ENCODE results near the gene BAG3. TPM values are rescaled to one million over a fixed set of nuclear protein-coding genes. Genes with fewer than 3 reads are reported as not detected.
A peak's percentile ranks its signal among the peaks of the same experiment; 100 is the strongest.

The BAG3 gene
- polyA plus RNA-seq, 1 experiment = 19.8 TPM

DNA sequence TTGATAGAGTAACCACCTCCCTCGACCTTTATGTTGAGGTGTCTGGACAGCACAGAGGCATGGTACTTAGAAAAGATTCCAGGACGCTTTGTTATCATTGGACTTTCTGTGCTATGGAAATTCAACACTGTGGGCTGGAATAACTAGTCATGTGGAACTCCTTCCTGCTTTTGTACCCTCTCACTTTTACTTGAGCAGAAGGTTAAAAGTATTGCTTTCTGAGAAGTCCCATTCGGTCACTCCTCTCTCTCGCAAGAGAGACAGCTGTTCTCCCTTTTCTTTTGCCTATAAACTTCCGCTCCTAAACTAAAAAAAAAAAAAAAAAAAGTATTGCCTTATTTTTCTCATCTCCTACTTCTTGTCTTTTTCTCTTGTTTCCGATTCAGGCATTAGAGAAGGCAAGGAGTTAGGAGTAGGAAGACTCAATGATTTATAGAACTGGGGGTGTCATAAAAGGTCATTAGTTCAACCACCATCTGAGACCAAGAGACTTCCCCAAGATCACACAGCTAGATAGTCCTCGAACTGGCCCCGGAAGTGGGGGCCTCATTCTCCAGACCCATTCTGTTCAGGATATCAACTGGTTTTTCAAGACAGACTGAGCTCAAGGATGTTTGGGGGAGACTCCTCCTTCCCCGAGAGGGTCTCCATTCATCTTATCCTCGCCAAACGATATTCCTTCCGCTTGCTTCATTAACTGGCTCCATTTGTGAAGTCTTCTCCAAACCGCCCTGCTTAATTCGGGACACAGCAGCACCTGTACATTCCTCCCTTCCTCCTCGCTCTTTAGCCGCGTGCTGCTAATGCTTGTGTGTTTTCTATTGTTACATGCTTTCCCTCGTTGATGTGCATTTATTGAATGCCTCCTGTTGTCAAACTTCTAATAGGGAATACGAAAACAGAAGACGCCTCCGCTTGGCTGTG lies 73.7 kb downstream of the BAG3 start:
- Histone ChIP-seq H3K27me3 (ENCODE audit: control insufficient read depth, insufficient read depth, low read length) (no peaks in the 10 kb centered on the region), H3K36me3 (ENCODE audit: control insufficient read depth, insufficient read depth, low read length) (no peaks in the 10 kb centered on the region), H3K4me3 (ENCODE audit: low read depth, low read length) (peak overlapping the region; percentile 58)
- DNase-seq (ENCODE audit: low read depth) = no peak
- TF ChIP-seq, protein P1, sequence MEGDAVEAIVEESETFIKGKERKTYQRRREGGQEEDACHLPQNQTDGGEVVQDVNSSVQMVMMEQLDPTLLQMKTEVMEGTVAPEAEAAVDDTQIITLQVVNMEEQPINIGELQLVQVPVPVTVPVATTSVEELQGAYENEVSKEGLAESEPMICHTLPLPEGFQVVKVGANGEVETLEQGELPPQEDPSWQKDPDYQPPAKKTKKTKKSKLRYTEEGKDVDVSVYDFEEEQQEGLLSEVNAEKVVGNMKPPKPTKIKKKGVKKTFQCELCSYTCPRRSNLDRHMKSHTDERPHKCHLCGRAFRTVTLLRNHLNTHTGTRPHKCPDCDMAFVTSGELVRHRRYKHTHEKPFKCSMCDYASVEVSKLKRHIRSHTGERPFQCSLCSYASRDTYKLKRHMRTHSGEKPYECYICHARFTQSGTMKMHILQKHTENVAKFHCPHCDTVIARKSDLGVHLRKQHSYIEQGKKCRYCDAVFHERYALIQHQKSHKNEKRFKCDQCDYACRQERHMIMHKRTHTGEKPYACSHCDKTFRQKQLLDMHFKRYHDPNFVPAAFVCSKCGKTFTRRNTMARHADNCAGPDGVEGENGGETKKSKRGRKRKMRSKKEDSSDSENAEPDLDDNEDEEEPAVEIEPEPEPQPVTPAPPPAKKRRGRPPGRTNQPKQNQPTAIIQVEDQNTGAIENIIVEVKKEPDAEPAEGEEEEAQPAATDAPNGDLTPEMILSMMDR (IDR thresholded peaks at IDR 0.05; ENCODE audit: insufficient read depth, low read depth, low read length) = no peak
- ChIA-PET CTCF (interaction anchor here (0.6 to 2.6 kb wide), 7 partner anchors 19 to 182 kb away, joined by 3 to 10 read pairs (median 3); partner anchors contain the start of gene RGS10), POLR2A (interaction anchor here (0.7 to 1.6 kb wide), 4 partner anchors 57 to 518 kb away, joined by 3 to 10 read pairs (median 6); no protein-coding TSS in a partner anchor)

DNA sequence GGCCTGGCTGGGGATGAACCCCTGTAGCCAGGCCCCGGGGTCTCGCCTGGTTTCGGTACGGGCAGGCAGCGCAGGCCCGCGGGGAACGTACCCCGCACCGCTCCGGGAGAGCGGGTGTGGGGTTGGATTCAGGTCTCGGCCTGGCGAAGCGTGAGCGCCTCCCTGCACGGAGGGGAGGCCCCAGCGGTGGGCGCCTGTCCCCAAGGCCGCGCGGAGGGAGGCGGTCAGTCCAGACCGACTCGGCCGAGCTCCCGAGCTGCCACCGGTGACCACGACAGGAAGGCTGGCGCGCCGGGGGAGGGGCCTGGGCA lies 74.3 kb downstream of the BAG3 start:
- Histone ChIP-seq H3K4me3 (ENCODE audit: low read depth, low read length) (peak overlapping the region; percentile 58), H3K36me3 (ENCODE audit: control insufficient read depth, insufficient read depth, low read length) (no peaks in the 10 kb centered on the region), H3K27me3 (ENCODE audit: control insufficient read depth, insufficient read depth, low read length) (no peaks in the 10 kb centered on the region)
- POLR2A ChIA-PET = interaction anchor here (0.6 to 1.6 kb wide), 3 partner anchors 181 to 641 kb away, joined by 3 to 5 read pairs (median 3); no protein-coding TSS in a partner anchor
- CTCF ChIA-PET = interaction anchor here (0.6 to 2.6 kb wide), 5 partner anchors 22 to 183 kb away, joined by 3 to 10 read pairs (median 3); partner anchors contain the start of gene RGS10
- no peak for DNase-seq (ENCODE audit: low read depth)
- TF ChIP-seq, protein P1 (IDR thresholded peaks at IDR 0.05; ENCODE audit: insufficient read depth, low read depth, low read length) = no peak

DNA sequence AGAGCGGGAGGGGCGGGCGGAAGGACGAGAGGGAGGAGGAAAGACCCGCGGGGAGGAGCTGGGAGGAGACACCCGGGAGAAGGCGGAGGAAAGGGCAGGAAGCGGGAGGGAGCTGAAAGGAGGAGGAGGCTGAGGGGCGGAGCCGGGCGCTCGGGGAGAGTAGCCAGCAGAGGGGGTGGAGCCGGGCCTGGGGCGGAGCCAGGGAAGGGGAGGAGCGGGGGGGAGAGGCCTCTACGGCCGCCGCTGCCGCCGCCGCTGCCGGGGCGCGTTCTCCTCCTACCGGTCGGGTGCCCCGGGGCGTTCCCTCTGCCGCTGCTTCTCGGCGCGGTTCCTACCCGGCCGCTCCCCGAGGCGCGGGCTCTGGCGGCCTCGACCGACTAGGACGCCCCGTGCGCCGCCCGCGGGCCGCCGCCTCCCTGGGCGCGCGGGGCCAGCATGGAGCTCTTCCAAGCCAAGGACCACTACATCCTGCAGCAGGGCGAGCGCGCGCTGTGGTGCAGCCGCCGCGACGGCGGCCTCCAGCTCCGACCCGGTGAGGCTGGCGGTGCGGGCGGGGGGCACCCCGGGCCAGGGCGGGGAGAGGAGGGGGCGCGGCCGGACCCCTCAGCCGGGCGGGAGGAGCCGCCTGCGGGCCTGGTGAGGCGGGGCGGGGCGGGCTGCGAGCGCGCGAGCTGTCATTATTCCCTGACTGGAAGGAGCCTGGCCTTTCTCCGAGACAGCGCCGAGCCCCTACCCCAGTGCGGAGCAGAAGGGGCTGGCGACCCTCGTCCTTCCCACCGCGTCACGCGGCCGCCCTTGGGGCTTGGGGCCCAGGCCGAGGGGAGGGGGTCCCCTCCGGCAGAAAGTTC lies 74.9 kb downstream of the BAG3 start, which contains the start of gene INPP5F:
Gene INPP5F (plus strand): TSS at position 223 of the 848 bp plus-strand sequence. CDS start 213 bp downstream, at position 436.
- Histone ChIP-seq H3K36me3 (ENCODE audit: control insufficient read depth, insufficient read depth, low read length) (no peaks in the 10 kb centered on the region), H3K27me3 (ENCODE audit: control insufficient read depth, insufficient read depth, low read length) (no peaks in the 10 kb centered on the region), H3K4me3 (ENCODE audit: low read depth, low read length) (peak within 1 kb of the TSS; percentile 69)
- peak; percentile 82 for DNase-seq (ENCODE audit: low read depth)
- TF ChIP-seq, protein P1 (IDR thresholded peaks at IDR 0.05; ENCODE audit: insufficient read depth, low read depth, low read length) = 0 out of 2 replicates have a peak, but pooled peaks have one; percentile 11
- POLR2A ChIA-PET = interaction anchor here (0.6 to 1.6 kb wide), 5 partner anchors 75 to 640 kb away, joined by 3 to 5 read pairs (median 3); partner anchors contain the start of gene BAG3
- CTCF ChIA-PET = interaction anchor here (0.6 to 2.6 kb wide), 5 partner anchors 21 to 184 kb away, joined by 3 to 10 read pairs (median 3); partner anchors contain the start of gene RGS10

DNA sequence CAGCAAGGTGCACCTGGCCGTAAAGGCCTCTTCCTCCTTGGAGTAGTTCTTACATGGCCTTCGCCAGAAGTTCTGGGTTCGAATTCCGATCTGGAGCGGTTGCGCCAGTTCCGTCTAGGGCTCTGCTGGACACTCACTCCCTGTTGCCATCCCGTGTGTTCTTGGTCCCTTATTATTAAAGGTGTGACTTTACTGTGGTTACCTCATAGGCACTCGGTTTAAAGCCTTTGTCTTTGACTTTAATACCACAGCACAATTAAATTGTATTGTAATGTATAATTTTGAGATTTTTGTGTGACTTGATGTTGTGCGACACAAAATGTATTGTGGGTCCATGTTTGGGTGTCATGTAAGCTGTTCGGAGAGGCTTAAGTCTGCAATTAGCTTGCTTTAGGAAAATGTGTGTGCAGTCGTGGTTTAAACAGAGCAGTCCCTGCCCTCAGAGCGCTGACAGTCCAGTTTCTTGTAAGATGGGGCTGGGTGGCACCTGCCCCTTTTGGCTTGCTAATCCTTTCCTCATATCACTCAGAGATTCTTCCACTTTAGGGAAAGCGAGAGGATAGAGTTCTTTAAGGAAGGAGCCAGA lies 75.6 kb downstream of the BAG3 start:
- peak overlapping the region; percentile 69 for H3K4me3 ChIP-seq (ENCODE audit: low read depth, low read length)
- no peaks in the 10 kb centered on the region for H3K27me3 ChIP-seq (ENCODE audit: control insufficient read depth, insufficient read depth, low read length)
- TF ChIP-seq, protein P1 (IDR thresholded peaks at IDR 0.05; ENCODE audit: insufficient read depth, low read depth, low read length) = no peak
- H3K36me3 ChIP-seq (ENCODE audit: control insufficient read depth, insufficient read depth, low read length) = no peaks in the 10 kb centered on the region
- DNase-seq (ENCODE audit: low read depth) = no peak
- ChIA-PET POLR2A (interaction anchor here (0.8 to 1.6 kb wide), 2 partner anchors 76 to 520 kb away, joined by 3 read pairs; partner anchors contain the start of gene BAG3), CTCF (interaction anchor here (1.2 to 1.7 kb wide), 2 partner anchors 9 to 24 kb away, joined by 3 to 7 read pairs; no protein-coding TSS in a partner anchor)

Other genes starting within 250 kb of the BAG3 start
- gene RGS10, start 108.7 kb upstream of the BAG3 start, polyA plus RNA-seq (2011; rRNA removed) = 34.5 and 68.9 TPM in 2 replicates
- 39.9 and 57.6 TPM in 2 replicates for gene TIAL1, start 54.4 kb upstream of the BAG3 start, polyA plus RNA-seq (2011; rRNA removed)
- 4.1 and 7.3 TPM in 2 replicates for gene INPP5F, start 74.7 kb downstream of the BAG3 start, polyA plus RNA-seq (2011; rRNA removed)
- gene MCMBP, start 221.5 kb downstream of the BAG3 start, polyA plus RNA-seq (2011; rRNA removed) = 41.6 and 73.0 TPM in 2 replicates
- gene SEC23IP, start 241.3 kb downstream of the BAG3 start, polyA plus RNA-seq (2011; rRNA removed) = 42.2 and 44.3 TPM in 2 replicates